Hepatocyte (in vitro differentiated cells): ENCODE results near the gene CCL18. TPM values are rescaled to one million over a fixed set of nuclear protein-coding genes. Genes with fewer than 3 reads are reported as not detected.

Experiments
- DNase-seq: peaks from one replicate; pipeline ENCODE4 v3.0.0-alpha.2; 2016; ENCODE audit warnings: low spot score
- H2AFZ ChIP-seq: fragments of 200-600 bp; sonication (generic); 2 replicates; pipeline ENCODE4 v1.6.0; 2016; ENCODE audit warnings: antibody characterized with exemption, mild to moderate bottlenecking
- H3K27ac ChIP-seq: fragments of 200-600 bp; sonication (generic); 2 replicates; pipeline ENCODE4 v1.5.1; 2016; ENCODE audit warnings: mild to moderate bottlenecking
- H3K27me3 ChIP-seq: fragments of 200-600 bp; sonication (generic); 2 replicates; pipeline ENCODE4 v1.6.1; 2016
- H3K36me3 ChIP-seq: fragments of 200-600 bp; sonication (generic); replicated peaks from 2 replicates; pipeline ENCODE4 v1.5.1; 2016; ENCODE audit warnings: low read depth; ENCODE audit not compliant: insufficient read depth
- H3K4me1 ChIP-seq: fragments of 200-600 bp; sonication (generic); 2 replicates; pipeline ENCODE4 v1.5.1; 2016; ENCODE audit warnings: mild to moderate bottlenecking, moderate library complexity; ENCODE audit not compliant: insufficient read depth
- H3K4me2 ChIP-seq: fragments of 200-600 bp; sonication (generic); 2 replicates; pipeline ENCODE4 v1.6.0; 2016
- H3K4me3 ChIP-seq: fragments of 200-600 bp; sonication (generic); 2 replicates; pipeline ENCODE4 v1.5.1; 2016; ENCODE audit warnings: mild to moderate bottlenecking
- H3K79me2 ChIP-seq: fragments of 200-600 bp; sonication (generic); 2 replicates; pipeline ENCODE4 v1.6.0; 2017; ENCODE audit warnings: mild to moderate bottlenecking
- H3K9me2 ChIP-seq: fragments of 200-600 bp; sonication (generic); replicated peaks from 2 replicates; pipeline ENCODE4 v1.6.0; 2017; ENCODE audit warnings: mild to moderate bottlenecking; ENCODE audit not compliant: insufficient read depth
- H3K9me3 ChIP-seq: fragments of 200-600 bp; sonication (generic); 2 replicates; pipeline ENCODE4 v1.5.1; 2016; ENCODE audit warnings: low read depth, mild to moderate bottlenecking
- H4K20me1 ChIP-seq: fragments of 200-600 bp; sonication (generic); 2 replicates; pipeline ENCODE4 v1.6.0; 2016; ENCODE audit warnings: mild to moderate bottlenecking; ENCODE audit not compliant: insufficient read depth, poor library complexity, severe bottlenecking
- EZH2 ChIP-seq: fragments of 200-600 bp; sonication (generic); IDR thresholded peaks from 2 replicates; pipeline ENCODE4 v1.6.1; 2016; ENCODE audit warnings: antibody characterized with exemption, mild to moderate bottlenecking, borderline replicate concordance
- EZH2phosphoT487 ChIP-seq: fragments of 200-600 bp; sonication (generic); IDR thresholded peaks from one replicate; pipeline ENCODE4 v1.6.1; 2018; ENCODE audit warnings: antibody characterized with exemption, mild to moderate bottlenecking, low read depth, moderate library complexity; ENCODE audit not compliant: unreplicated experiment, severe bottlenecking
- WGBS: methylation state at CpG from one replicate; pipeline ENCODE4 v1.1.6; 2016; ENCODE audit warnings: low lambda C conversion rate; ENCODE audit errors: missing lambda C conversion rate; 5-methylcytosine and 5-hydroxymethylcytosine counted together
- polyA plus RNA-seq: library from polyadenylated mRNA; unstranded; fragments of >200 nt; fragmentation: Nextera tagmentation; extraction: Ambion mirVana; gene quantifications from 2 replicates; pipeline ENCODE4 v1.2.1, GENCODE V29; 2016
- total RNA-seq: library from RNA; depleted of rRNA; stranded (reverse); fragments of >200 nt; gene quantifications from 2 replicates; pipeline ENCODE4 v1.2.3, GENCODE V29; 2014
- TF ChIP-seq, protein P1 (sequence below): fragments of 200-600 bp; sonication (generic); IDR thresholded peaks from 2 replicates; pipeline ENCODE4 v1.5.1; 2016; ENCODE audit warnings: antibody characterized with exemption, mild to moderate bottlenecking; ENCODE audit not compliant: poor library complexity

Gene CCL18
- total and polyA plus RNA-seq, 2 experiments from 2014 or later = 3.6 to 10.2 TPM

DNA sequence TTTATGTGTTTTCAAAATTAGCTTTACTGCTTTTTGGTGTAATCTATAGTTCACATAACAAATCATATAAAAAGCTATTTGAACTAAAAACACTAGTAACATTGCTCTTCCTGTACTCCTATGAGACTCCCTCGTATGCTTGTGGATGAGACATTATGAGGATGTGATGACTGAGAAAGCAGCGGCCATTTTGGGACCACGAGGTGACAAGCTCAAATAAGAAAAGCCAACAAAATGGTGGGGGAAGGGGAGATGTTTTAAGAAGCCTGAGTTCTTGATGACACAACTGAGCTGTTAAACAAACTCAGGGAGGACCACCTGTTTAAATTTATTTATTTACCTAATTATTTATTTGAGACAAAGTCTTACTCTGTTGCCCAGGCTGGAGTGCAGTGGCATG, 4.5 kb downstream of the CCL18 start:
- Histone ChIP-seq H3K36me3 (no peaks in the 10 kb centered on the region), H3K9me3 (no peaks in the 10 kb centered on the region), H3K4me3 (no peak overlapping the region), H2AFZ (no peak overlapping the region), H3K79me2 (no peaks in the 10 kb centered on the region), H4K20me1 (no peaks in the 10 kb centered on the region), H3K4me2 (no peak overlapping the region), H3K4me1 (no peaks in the 10 kb centered on the region), H3K27ac (no peak overlapping the region), H3K9me2 (no peaks in the 10 kb centered on the region), H3K27me3 (no peaks in the 10 kb centered on the region)
- no peak for TF ChIP-seq EZH2phosphoT487
- TF ChIP-seq, protein P1, sequence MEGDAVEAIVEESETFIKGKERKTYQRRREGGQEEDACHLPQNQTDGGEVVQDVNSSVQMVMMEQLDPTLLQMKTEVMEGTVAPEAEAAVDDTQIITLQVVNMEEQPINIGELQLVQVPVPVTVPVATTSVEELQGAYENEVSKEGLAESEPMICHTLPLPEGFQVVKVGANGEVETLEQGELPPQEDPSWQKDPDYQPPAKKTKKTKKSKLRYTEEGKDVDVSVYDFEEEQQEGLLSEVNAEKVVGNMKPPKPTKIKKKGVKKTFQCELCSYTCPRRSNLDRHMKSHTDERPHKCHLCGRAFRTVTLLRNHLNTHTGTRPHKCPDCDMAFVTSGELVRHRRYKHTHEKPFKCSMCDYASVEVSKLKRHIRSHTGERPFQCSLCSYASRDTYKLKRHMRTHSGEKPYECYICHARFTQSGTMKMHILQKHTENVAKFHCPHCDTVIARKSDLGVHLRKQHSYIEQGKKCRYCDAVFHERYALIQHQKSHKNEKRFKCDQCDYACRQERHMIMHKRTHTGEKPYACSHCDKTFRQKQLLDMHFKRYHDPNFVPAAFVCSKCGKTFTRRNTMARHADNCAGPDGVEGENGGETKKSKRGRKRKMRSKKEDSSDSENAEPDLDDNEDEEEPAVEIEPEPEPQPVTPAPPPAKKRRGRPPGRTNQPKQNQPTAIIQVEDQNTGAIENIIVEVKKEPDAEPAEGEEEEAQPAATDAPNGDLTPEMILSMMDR = no peak
- TF ChIP-seq EZH2 = no peak
- no peak for DNase-seq
- WGBS = 84% methylated on average over 3 of the region's 3 CpGs

DNA sequence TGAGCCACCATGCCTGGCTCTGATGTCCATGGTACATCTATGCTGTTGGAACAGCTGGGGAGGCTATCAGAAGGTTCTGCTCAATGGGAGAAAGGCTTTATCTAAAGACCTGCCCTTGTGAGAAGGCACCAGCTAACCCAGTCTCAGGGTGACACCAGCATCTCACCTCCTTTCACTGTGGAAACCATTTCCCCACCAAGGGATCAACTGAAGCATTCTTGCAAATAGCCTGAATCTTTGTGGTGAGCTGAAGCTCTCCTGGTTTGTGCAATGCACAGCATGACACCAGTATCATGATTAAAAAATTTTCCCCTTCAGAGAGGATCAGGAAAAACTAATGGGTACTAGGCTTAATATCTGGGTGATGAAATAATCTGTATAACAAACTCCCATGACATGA, 5.1 kb downstream of the CCL18 start:
- no peaks in the 10 kb centered on the region for H3K36me3 ChIP-seq
- H3K9me2 ChIP-seq = no peaks in the 10 kb centered on the region
- no peaks in the 10 kb centered on the region for H4K20me1 ChIP-seq
- H3K4me3 ChIP-seq = no peak overlapping the region
- H3K4me1 ChIP-seq = no peaks in the 10 kb centered on the region
- H3K9me3 ChIP-seq = no peaks in the 10 kb centered on the region
- H3K27me3 ChIP-seq = no peaks in the 10 kb centered on the region
- H3K4me2 ChIP-seq = no peak overlapping the region
- no peaks in the 10 kb centered on the region for H3K79me2 ChIP-seq
- H2AFZ ChIP-seq = no peak overlapping the region
- no peak overlapping the region for H3K27ac ChIP-seq
- TF ChIP-seq, protein P1 = no peak
- TF ChIP-seq EZH2 (no peak), EZH2phosphoT487 (no peak)
- no peak for DNase-seq

DNA sequence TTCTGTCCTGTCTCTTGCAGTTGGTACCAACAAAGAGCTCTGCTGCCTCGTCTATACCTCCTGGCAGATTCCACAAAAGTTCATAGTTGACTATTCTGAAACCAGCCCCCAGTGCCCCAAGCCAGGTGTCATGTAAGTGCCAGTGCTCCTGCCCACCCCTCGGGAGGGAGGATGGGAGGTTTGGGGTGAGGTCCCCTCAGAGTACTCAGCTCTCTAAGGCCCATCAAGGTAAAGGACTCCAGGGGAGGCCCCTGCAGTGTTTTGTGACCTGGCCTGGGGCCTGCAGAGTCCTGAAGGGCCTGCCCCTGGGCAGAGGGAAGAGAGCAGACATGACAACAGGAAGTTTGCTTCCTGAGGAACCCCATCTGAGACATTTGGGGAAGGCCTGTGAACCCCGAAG, 6.4 kb downstream of the CCL18 start:
- H3K27ac ChIP-seq = no peak overlapping the region
- H3K27me3 ChIP-seq = no peaks in the 10 kb centered on the region
- H3K9me3 ChIP-seq = no peaks in the 10 kb centered on the region
- WGBS = 88% methylated on average over 3 of the region's 3 CpGs
- H3K4me2 ChIP-seq = no peak overlapping the region
- no peak overlapping the region for H2AFZ ChIP-seq
- no peaks in the 10 kb centered on the region for H4K20me1 ChIP-seq
- DNase-seq = no peak
- H3K4me3 ChIP-seq = no peak overlapping the region
- H3K4me1 ChIP-seq = no peaks in the 10 kb centered on the region
- H3K36me3 ChIP-seq = no peaks in the 10 kb centered on the region
- H3K9me2 ChIP-seq = no peaks in the 10 kb centered on the region
- TF ChIP-seq, protein P1 = no peak
- TF ChIP-seq EZH2phosphoT487 (no peak), EZH2 (no peak)
- H3K79me2 ChIP-seq = no peaks in the 10 kb centered on the region

DNA sequence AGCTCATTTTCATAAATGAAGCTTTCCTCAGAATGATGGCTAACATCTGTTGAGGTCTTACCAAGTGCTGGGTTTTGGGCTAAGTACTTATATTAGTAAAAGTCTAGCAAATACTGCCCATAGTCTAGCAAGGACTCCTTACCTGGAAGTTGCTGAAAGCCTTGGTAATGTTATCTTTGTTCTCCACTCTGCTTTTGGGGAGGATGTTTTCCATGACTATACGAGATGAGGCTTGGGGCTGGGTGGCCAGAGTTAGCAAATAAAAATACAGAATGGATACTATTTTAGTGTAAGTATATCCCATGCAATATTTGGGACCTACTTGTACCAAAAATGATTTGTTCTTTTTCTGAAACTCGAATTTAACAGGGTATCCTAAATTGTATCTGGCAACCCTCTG, 7.7 kb downstream of the CCL18 start:
- TF ChIP-seq, protein P1 = no peak
- TF ChIP-seq EZH2phosphoT487 (no peak), EZH2 (no peak)
- no peak overlapping the region for H2AFZ ChIP-seq
- no peaks in the 10 kb centered on the region for H3K9me3 ChIP-seq

More for the DNA sequence above, 7.7 kb downstream of the CCL18 start:
- H3K9me2 ChIP-seq = no peaks in the 10 kb centered on the region
- H4K20me1 ChIP-seq = no peaks in the 10 kb centered on the region
- 85% methylated on average over 2 of the region's 2 CpGs for WGBS
- H3K4me3 ChIP-seq = no peak overlapping the region
- no peak overlapping the region for H3K27ac ChIP-seq
- H3K4me2 ChIP-seq = no peak overlapping the region
- no peaks in the 10 kb centered on the region for H3K4me1 ChIP-seq
- H3K36me3 ChIP-seq = no peaks in the 10 kb centered on the region
- no peaks in the 10 kb centered on the region for H3K27me3 ChIP-seq
- no peaks in the 10 kb centered on the region for H3K79me2 ChIP-seq
- DNase-seq = no peak
